ENCODE results near the gene MIPEP.
A peak's percentile ranks its signal among the peaks of the same experiment; 100 is the strongest.
"Not testable (repeated sequence)": the region's sequence is repeated elsewhere in the genome, so short reads cannot be mapped to it uniquely, and the experiment has no call there.

MIPEP gene

DNA sequence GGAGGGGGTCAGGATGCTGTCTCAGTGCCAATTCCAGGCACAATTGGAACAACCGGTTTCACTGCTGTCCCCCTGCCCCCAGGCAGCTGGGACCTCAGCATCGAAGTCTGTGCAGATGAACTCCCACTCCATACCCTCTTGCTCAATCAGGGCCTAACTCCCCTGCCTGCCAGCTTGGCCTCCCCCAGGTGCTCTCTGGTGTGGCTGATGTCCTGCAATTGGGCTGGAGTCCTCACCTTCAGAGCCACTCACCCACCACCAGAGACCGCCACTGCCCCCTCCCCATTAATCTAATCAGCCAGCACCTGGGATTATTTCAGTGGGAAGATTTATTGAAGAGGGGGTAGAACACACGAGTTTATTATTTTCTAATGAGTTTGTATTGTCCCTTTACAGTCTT lies 118.8 kb downstream of the MIPEP start:
- no peak for DNase-seq

GRCh38 chr13:23769401-23769800 lies 119.8 kb downstream of the MIPEP start:
- DNase-seq = no peak

- DNase-seq = no peak
Observed at GRCh38 chr13:23767838-23768237, 121.4 kb downstream of the MIPEP start.

GRCh38 chr13:23766939-23767338 lies 122.3 kb downstream of the MIPEP start:
- DNase-seq = no peak

- no peak for DNase-seq
Observed at GRCh38 chr13:23766283-23766682, 122.9 kb downstream of the MIPEP start.

DNA sequence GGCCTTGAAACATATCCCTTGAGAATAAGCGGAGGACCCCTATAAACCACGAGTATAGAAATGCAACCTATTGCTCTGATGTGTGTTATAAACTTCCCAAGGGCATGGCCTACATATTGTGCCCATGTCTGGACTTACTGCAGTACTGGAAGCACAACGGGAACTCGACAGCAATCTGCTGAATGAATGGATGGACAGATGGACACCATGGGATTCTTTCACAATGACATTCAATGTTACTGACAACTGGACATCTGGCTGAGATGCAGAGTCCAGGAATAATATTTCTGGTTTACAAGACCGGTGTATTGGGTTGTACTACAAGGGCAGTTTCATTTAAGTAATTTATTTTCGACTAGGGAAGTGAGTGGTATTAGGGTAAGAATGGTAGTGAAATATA lies 123.7 kb downstream of the MIPEP start:
- DNase-seq = no peak

GRCh38 chr13:23763318-23763717 lies 125.9 kb downstream of the MIPEP start:
- DNase-seq = no peak

- DNase-seq = not testable (repeated sequence)
Observed at GRCh38 chr13:23761760-23762159, 127.4 kb downstream of the MIPEP start.

- DNase-seq = no peak
Observed at GRCh38 chr13:23760000-23760399, 129.2 kb downstream of the MIPEP start.

DNA sequence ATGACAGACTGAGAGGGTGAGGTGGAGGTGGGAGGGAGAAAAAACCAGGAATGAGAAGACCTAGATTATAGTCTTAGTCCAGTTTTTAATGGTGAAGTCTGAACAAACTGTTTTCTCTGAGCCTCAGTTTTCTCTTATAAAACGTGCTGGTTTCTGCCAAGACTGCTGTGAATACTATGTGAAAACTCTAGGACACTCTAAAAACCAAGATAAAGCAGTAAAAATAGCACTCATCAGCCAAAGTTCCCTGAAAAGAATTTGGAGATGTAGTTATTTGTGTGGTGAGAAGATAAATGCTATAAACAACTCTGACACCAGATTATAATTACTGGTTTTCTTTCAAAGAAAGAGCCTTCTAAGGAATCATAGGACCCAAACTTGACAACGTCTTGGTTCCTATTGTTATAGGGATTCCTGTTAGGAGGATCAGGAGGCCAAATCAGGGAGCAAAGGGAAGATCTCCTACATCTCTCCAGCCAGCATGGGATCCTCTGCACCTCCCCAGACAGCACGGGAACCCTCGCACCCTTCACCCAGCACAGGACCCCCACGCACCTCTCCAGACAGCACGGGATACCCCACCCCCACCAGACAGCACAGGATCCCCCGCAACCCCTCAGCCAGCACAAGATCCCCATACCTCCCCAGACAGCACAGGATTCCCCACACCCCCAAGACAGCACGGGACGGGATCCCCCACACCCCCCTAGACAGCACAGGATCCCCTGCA lies 130.2 kb downstream of the MIPEP start:
- no peak for DNase-seq

DNA sequence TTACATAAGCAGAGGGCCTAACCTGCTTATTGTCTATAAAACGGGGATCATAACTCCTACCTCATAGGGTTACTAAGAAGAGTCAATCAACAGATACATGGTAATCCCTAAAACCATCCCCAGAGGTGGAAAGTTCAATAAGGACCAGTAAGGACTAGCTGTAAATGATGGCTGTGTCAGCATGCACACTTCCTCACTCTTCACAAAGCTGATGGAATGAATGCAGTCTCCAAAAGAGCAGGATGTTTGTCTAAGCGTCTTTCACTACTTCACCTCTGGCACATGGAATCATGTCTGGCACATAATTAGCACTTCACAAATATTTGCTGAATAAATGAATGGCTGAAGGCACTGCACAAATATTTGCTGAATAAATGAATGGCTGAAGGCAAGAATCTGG lies 134.2 kb downstream of the MIPEP start:
- no peak for DNase-seq

DNA sequence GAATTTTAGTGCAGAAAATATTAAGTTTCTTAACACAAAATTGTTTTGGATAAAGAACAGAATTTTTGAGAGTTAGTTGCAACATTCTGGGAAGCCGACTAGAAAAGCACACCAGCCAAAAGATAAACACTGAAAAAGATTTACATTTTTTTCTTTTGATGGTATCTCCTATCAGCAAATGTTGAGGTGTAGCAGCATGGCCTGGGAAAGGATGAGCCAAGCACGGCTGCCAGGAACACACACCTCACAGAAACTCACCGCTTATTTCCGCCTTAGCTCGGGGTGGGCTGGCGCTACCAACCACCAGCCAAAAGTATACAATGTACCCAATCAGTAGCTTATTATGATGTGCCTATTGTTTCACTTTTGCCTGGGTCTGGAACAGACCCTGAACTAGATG lies 134.7 kb downstream of the MIPEP start:
- DNase-seq = peak in 1 of 2 donors; percentile 40

DNA sequence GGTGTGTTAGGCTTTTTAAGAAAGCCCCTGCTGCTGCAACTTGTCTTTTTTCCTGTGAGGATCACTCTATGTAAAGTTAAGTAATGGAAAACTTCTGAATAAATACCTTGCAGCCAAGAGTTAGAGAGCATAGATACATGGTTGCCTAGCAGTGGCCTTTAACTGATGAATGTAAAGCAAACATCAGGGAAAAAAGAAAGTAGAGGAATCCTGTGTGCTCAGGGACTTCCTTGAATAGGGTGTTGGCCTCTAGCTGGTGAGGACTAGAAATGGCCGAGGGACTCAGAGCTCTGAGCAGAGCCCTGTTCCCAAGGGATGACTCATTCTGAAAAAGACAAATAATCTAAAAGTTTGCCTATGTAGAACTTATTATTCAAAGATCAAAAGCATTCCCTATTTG lies 135.7 kb downstream of the MIPEP start:
- no peak for DNase-seq

GRCh38 chr13:23752111-23753001 lies 136.8 kb downstream of the MIPEP start:
- no peak for DNase-seq

DNA sequence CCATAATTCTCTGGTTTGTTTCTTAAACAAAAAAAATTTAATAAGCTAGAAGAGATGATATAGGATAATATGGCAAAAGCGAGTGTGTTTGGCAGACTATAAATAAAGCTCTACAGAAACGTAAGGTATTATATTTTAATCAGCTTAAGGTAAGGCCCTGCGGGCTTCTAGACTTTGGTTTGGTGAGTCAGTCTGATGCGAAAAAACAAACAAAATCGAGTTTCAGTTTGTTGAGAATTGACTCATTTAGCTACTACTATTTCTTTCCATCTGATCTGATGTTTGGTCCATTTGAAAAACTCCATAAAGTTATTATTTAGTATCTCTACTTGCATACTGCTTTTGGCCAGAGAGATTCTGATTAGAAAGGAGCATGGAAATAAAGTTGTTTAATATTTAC lies 138.0 kb downstream of the MIPEP start:
- DNase-seq = no peak

- DNase-seq = no peak
Observed at GRCh38 chr13:23750383-23751121, 138.6 kb downstream of the MIPEP start.

DNA sequence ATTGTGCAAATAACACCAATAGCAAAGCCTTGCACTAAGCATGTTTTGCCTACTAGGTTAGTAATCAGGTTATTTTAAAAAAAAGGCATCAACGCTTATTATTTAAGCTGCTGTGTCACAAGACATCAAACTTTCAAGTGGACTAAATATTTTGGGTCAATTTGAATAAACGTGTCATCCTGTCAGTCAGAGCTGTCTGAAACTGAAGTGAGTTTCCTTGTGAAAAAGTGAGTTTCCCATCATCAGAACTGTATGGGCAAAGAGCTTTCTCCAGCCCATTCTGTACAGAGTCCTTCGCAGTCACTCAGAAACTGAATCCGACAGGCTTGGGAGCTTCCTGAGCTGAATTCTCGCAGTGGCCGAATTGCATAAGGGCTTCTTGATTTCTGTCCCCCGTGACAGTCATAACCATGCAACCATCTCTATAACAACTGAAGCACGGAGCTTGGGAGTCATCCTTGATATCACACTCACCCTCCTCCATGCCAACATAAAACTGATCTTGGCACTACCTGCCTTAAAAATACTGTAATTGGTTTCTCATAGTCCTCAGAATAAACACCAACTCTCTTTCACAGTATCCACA lies 139.8 kb downstream of the MIPEP start:
- no peak for DNase-seq

DNA sequence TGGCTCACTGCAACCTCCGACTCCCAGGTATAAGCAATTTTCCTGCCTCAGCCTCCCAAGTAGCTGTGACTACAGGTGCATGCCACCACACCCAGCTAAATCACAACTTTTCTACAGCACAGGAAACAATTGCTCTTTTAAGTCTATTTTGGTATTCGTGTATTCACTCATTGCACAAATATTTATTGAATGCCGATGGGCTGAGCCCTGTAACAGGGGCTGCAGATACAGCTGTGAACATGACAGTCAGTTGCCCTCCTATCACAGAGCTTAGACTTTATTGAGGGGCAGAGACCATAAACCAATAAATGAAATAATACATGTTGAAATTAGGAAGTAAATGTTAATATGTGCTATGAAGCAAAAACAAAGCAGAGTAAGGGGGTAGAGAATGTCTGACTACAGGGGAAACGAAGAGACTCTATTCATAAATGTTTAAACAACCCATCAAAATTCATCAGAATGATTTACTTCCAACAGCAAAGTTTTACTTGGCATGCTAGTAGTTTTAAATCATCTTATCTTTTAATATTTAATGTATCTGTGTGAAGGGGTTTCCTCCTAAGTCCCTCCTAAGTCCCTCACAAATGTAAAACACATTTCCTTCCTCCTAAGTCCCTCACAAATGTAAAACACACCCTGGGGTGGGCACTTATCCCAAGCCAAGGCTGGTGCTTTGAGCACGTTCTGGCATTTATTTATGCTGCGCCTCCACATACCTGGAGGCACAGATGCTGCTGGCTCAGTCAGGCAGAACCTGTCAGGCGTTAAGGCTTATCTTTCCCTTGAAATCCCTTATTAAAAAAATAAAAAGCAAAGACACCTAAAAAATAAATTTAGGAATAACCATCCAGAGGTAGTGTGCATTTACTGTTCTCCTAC lies 140.8 kb downstream of the MIPEP start:
- no peak for DNase-seq

GRCh38 chr13:23746141-23746540 lies 143.1 kb downstream of the MIPEP start:
- DNase-seq = peak in 1 of 2 donors; percentile 16

- DNase-seq = no peak
Observed at GRCh38 chr13:23744315-23744714, 144.9 kb downstream of the MIPEP start.

DNA sequence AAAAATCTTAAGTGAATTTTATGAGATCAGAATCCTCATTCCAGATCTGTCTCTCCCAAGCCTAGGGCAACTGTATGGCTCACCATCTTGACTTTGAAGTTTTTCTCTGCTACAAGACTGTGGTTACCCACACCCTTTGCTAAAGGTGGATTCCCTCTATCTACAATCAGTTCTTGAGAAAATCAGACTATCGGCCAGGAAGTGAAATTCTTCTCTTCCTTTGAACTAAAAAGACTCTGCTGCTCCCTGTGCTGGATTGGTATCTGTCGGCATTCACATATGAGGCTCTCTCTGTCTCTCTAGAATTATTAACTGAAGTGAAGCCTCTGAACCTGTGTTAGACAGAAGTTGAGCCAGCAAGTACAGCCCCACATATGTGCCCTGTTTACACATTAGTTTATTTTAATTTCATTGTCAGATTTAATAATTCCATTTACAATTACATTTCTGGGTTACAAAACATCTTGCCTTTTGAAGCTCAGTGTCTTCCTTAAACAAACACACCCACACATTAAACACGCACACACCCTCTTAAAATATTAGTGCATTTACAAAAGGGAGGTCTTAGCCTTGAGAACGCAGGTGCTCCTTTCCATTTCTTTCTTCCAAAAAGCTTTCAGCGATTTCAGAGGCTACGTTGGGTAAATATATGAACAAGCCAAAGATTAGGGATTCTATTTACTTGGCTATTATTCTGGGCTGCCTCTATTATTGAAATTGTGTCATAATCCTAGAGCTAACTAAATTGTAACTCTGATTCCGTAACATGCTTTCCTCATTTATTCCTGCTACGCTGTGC lies 145.7 kb downstream of the MIPEP start:
- DNase-seq = peak in 1 of 2 donors; percentile 46
